CD8-positive, alpha-beta memory T cell (primary cell): ENCODE data around the gene RNGTT. TPM values are rescaled to one million over a fixed set of nuclear protein-coding genes. Genes with fewer than 3 reads are reported as not detected.

ENCODE experiments used
- CTCF ChIA-PET: fragments of 350-600 bp; sonication (Branson Sonifier 250); formaldehyde crosslinking; loops from one replicate; lab custom pipeline; 2021; ENCODE audit warnings: antibody characterized with exemption; lab: Charles Lee
- POLR2A ChIA-PET: fragments of 350-600 bp; sonication (Branson Sonifier 250); formaldehyde crosslinking; loops from one replicate; lab custom pipeline; 2021; ENCODE audit warnings: antibody characterized with exemption; lab: Charles Lee
- DNase-seq, 5 donors: peaks; one replicate each; pipeline versions ENCODE4 v3.0.0 to v3.0.0-alpha.2; 2020 to 2022; ENCODE audit warnings: mixed read lengths in 1 of 5
- H3K27ac ChIP-seq: one replicate; pipeline ENCODE4 v1.7.0; 2013; ENCODE audit warnings: low read depth, mild to moderate bottlenecking, low read length, moderate library complexity
- H3K27me3 ChIP-seq: 2 replicates; pipeline ENCODE4 v1.7.0; 2013; ENCODE audit warnings: low read length, mild to moderate bottlenecking; ENCODE audit not compliant: insufficient read depth, poor library complexity, severe bottlenecking
- H3K36me3 ChIP-seq: 2 replicates; pipeline ENCODE4 v1.7.0; 2013; ENCODE audit warnings: mild to moderate bottlenecking, low read length, moderate library complexity; ENCODE audit not compliant: insufficient read depth
- H3K4me1 ChIP-seq: 2 replicates; pipeline ENCODE4 v1.7.0; 2013; ENCODE audit warnings: mild to moderate bottlenecking, low read length, moderate library complexity; ENCODE audit not compliant: insufficient read depth
- H3K4me3 ChIP-seq: 2 replicates; pipeline ENCODE4 v1.7.0; 2013; ENCODE audit warnings: mild to moderate bottlenecking, low read length
- H3K9me3 ChIP-seq: 2 replicates; pipeline ENCODE4 v1.7.0; 2013; ENCODE audit warnings: mild to moderate bottlenecking, low read length
- H3K27ac Mint-ChIP-seq, 8 donors: one replicate each; pipeline ENCODE4 v1.8.0; 2020 to 2021; ENCODE audit warnings: mixed read lengths in 8 of 8, mild to moderate bottlenecking in 6 of 8, inconsistent platforms in 3 of 8, moderate library complexity in 3 of 8
- H3K27me3 Mint-ChIP-seq, 2 donors: one replicate each; pipeline ENCODE4 v1.8.0; 2020 to 2021; ENCODE audit warnings: mixed read lengths in 2 of 2, mild to moderate bottlenecking in 1 of 2, moderate library complexity in 1 of 2
- H3K36me3 Mint-ChIP-seq, 3 donors: one replicate each; pipeline ENCODE4 v1.8.0; 2020 to 2021; ENCODE audit warnings: mixed read lengths in 3 of 3, inconsistent platforms in 1 of 3, mild to moderate bottlenecking in 1 of 3
- H3K4me1 Mint-ChIP-seq, 3 donors: one replicate each; pipeline ENCODE4 v1.8.0; 2020 to 2021; ENCODE audit warnings: mixed read lengths in 3 of 3, inconsistent platforms in 1 of 3, mild to moderate bottlenecking in 1 of 3
- H3K4me3 Mint-ChIP-seq, 7 donors: one replicate each; pipeline ENCODE4 v1.8.0; 2020 to 2021; ENCODE audit warnings: mixed read lengths in 7 of 7, mild to moderate bottlenecking in 6 of 7, moderate library complexity in 4 of 7, inconsistent platforms in 2 of 7
- H3K9me3 Mint-ChIP-seq, 5 donors: one replicate each; pipeline ENCODE4 v1.8.0; 2020 to 2022; ENCODE audit warnings: mixed read lengths in 5 of 5, mild to moderate bottlenecking in 3 of 5, moderate library complexity in 2 of 5, inconsistent platforms in 1 of 5
- polyA plus RNA-seq: library from polyadenylated mRNA; unstranded; fragments of 300-500 nt; fragmentation: Illumina TruSeq; gene quantifications from one replicate; pipeline ENCODE4 v1.2.3, GENCODE V29; 2021
- total RNA-seq, 2 experiments: library from RNA; stranded (reverse); gene quantifications; one replicate each; pipeline ENCODE4 v1.2.3, GENCODE V29; 2021

The RNGTT gene
- total and polyA plus RNA-seq, 3 experiments from 2014 or later: 16.0 to 22.3 (median 20.7) TPM

GRCh38 chr6:88677356-88677755 is 286.1 kb downstream of the RNGTT start:
- Mint-ChIP-seq H3K4me3 (no peak overlapping the region), H3K27ac (no peak overlapping the region), H3K4me1 (no peaks in the 10 kb centered on the region), H3K27me3 (no peaks in the 10 kb centered on the region), H3K36me3 (peaks cover 23 to 45% (median 41%) of the 10 kb centered on the region in 3 donors), H3K9me3 (peaks cover under 1 to 14% (median 3%) of the 10 kb centered on the region in 5 donors)
- Histone ChIP-seq H3K4me1 (no peaks in the 10 kb centered on the region), H3K9me3 (no peaks in the 10 kb centered on the region), H3K27me3 (no peaks in the 10 kb centered on the region), H3K27ac (no peak overlapping the region), H3K4me3 (no peak overlapping the region), H3K36me3 (no peaks in the 10 kb centered on the region)
- DNase-seq: no peak
- ChIA-PET POLR2A (interaction anchor here (0.6 kb wide), 1 partner anchor 22 kb away, joined by 3 read pairs; no protein-coding TSS in a partner anchor), CTCF (no interaction called here)

- no peaks in the 10 kb centered on the region for H3K27me3 ChIP-seq
- Mint-ChIP-seq H3K36me3 (peaks cover 40 to 78% (median 72%) of the 10 kb centered on the region in 3 donors), H3K9me3 (peaks cover 29 to 50% (median 37%) of the 10 kb centered on the region in 5 donors), H3K27ac (no peak overlapping the region), H3K4me3 (no peak overlapping the region), H3K27me3 (no peaks in the 10 kb centered on the region), H3K4me1 (no peaks in the 10 kb centered on the region)
- peaks cover 14% of the 10 kb centered on the region for H3K9me3 ChIP-seq
- H3K4me3 ChIP-seq: no peak overlapping the region
- H3K27ac ChIP-seq: no peak overlapping the region
- ChIA-PET CTCF (no interaction called here), POLR2A (no interaction called here)
- no peaks in the 10 kb centered on the region for H3K36me3 ChIP-seq
- no peak for DNase-seq
- no peaks in the 10 kb centered on the region for H3K4me1 ChIP-seq
Observed at GRCh38 chr6:88671624-88672023, 291.8 kb downstream of the RNGTT start.

GRCh38 chr6:88670369-88670768 is 293.0 kb downstream of the RNGTT start:
- no peaks in the 10 kb centered on the region for H3K36me3 ChIP-seq
- H3K4me1 Mint-ChIP-seq: no peaks in the 10 kb centered on the region
- H3K4me3 Mint-ChIP-seq: no peak overlapping the region
- H3K27ac Mint-ChIP-seq: no peak overlapping the region
- H3K4me1 ChIP-seq: no peaks in the 10 kb centered on the region
- ChIA-PET POLR2A (no interaction called here), CTCF (no interaction called here)
- no peak for DNase-seq
- H3K27me3 ChIP-seq: no peaks in the 10 kb centered on the region
- H3K36me3 Mint-ChIP-seq: peaks cover 38 to 82% (median 70%) of the 10 kb centered on the region in 3 donors
- peaks cover 14% of the 10 kb centered on the region for H3K9me3 ChIP-seq
- H3K27me3 Mint-ChIP-seq: no peaks in the 10 kb centered on the region
- no peak overlapping the region for H3K4me3 ChIP-seq
- H3K9me3 Mint-ChIP-seq: peaks cover 29 to 50% (median 37%) of the 10 kb centered on the region in 5 donors
- H3K27ac ChIP-seq: no peak overlapping the region

- Histone ChIP-seq H3K36me3 (no peaks in the 10 kb centered on the region), H3K4me1 (no peaks in the 10 kb centered on the region), H3K27ac (no peak overlapping the region), H3K4me3 (no peak overlapping the region), H3K9me3 (peaks cover 14% of the 10 kb centered on the region), H3K27me3 (no peaks in the 10 kb centered on the region)
- ChIA-PET POLR2A (no interaction called here), CTCF (no interaction called here)
- H3K27me3 Mint-ChIP-seq: no peaks in the 10 kb centered on the region
- peaks cover 29 to 50% (median 37%) of the 10 kb centered on the region in 5 donors for H3K9me3 Mint-ChIP-seq
- DNase-seq: no peak
- peaks cover 38 to 86% (median 69%) of the 10 kb centered on the region in 3 donors for H3K36me3 Mint-ChIP-seq
- H3K4me3 Mint-ChIP-seq: no peak overlapping the region
- no peak overlapping the region for H3K27ac Mint-ChIP-seq
- no peaks in the 10 kb centered on the region for H3K4me1 Mint-ChIP-seq
Observed at GRCh38 chr6:88669475-88669874, 293.9 kb downstream of the RNGTT start.

- Mint-ChIP-seq H3K4me1 (peaks cover 0 to 3% (median 3%) of the 10 kb centered on the region in 3 donors), H3K27me3 (no peaks in the 10 kb centered on the region), H3K36me3 (peaks cover 35 to 86% (median 71%) of the 10 kb centered on the region in 3 donors), H3K4me3 (no peak overlapping the region), H3K27ac (no peak overlapping the region), H3K9me3 (peaks cover 31 to 46% (median 42%) of the 10 kb centered on the region in 5 donors)
- H3K36me3 ChIP-seq: no peaks in the 10 kb centered on the region
- H3K9me3 ChIP-seq: peaks cover 14% of the 10 kb centered on the region
- no peaks in the 10 kb centered on the region for H3K27me3 ChIP-seq
- no peak overlapping the region for H3K4me3 ChIP-seq
- H3K27ac ChIP-seq: no peak overlapping the region
- CTCF ChIA-PET: no interaction called here
- no peaks in the 10 kb centered on the region for H3K4me1 ChIP-seq
- POLR2A ChIA-PET: no interaction called here
- no peak for DNase-seq
Observed at GRCh38 chr6:88666901-88667300, 296.5 kb downstream of the RNGTT start.

- Mint-ChIP-seq H3K36me3 (peaks cover 21 to 86% (median 65%) of the 10 kb centered on the region in 3 donors), H3K27me3 (no peaks in the 10 kb centered on the region), H3K27ac (no peak overlapping the region), H3K9me3 (peaks cover 28 to 46% (median 36%) of the 10 kb centered on the region in 5 donors), H3K4me1 (peaks cover 0 to 3% (median 3%) of the 10 kb centered on the region in 3 donors), H3K4me3 (peak overlapping the region in 1 of 7 donors; percentile 23)
- H3K36me3 ChIP-seq: no peaks in the 10 kb centered on the region
- H3K4me1 ChIP-seq: no peaks in the 10 kb centered on the region
- DNase-seq: no peak
- CTCF ChIA-PET: no interaction called here
- H3K4me3 ChIP-seq: no peak overlapping the region
- H3K9me3 ChIP-seq: peaks cover 7% of the 10 kb centered on the region
- POLR2A ChIA-PET: no interaction called here
- no peaks in the 10 kb centered on the region for H3K27me3 ChIP-seq
- no peak overlapping the region for H3K27ac ChIP-seq
Observed at GRCh38 chr6:88665131-88665530, 298.3 kb downstream of the RNGTT start.

- no peak overlapping the region for H3K27ac ChIP-seq
- no peaks in the 10 kb centered on the region for H3K4me1 ChIP-seq
- H3K4me3 ChIP-seq: no peak overlapping the region
- no peaks in the 10 kb centered on the region for H3K27me3 ChIP-seq
- H3K4me3 Mint-ChIP-seq: peak overlapping the region in 1 of 7 donors; percentile 78
- H3K9me3 ChIP-seq: no peaks in the 10 kb centered on the region
- DNase-seq: no peak
- H3K9me3 Mint-ChIP-seq: peaks cover 30 to 46% (median 39%) of the 10 kb centered on the region in 5 donors
- peak overlapping the region in 1 of 8 donors; percentile 55 for H3K27ac Mint-ChIP-seq
- H3K36me3 ChIP-seq: no peaks in the 10 kb centered on the region
- H3K27me3 Mint-ChIP-seq: no peaks in the 10 kb centered on the region
- POLR2A ChIA-PET: no interaction called here
- H3K4me1 Mint-ChIP-seq: peaks cover 0 to 3% (median 3%) of the 10 kb centered on the region in 3 donors
- H3K36me3 Mint-ChIP-seq: peaks cover 23 to 89% (median 66%) of the 10 kb centered on the region in 3 donors
- CTCF ChIA-PET: no interaction called here
Observed at GRCh38 chr6:88663801-88664200, 299.6 kb downstream of the RNGTT start.

GRCh38 chr6:88662653-88663174 is 300.7 kb downstream of the RNGTT start:
- no peak overlapping the region for H3K27ac ChIP-seq
- no peak overlapping the region for H3K27ac Mint-ChIP-seq
- peaks cover 0 to 3% (median 3%) of the 10 kb centered on the region in 3 donors for H3K4me1 Mint-ChIP-seq

More at GRCh38 chr6:88662653-88663174, 300.7 kb downstream of the RNGTT start:
- Mint-ChIP-seq H3K36me3 (peaks cover 27 to 88% (median 67%) of the 10 kb centered on the region in 3 donors), H3K27me3 (no peaks in the 10 kb centered on the region), H3K4me3 (no peak overlapping the region), H3K9me3 (peaks cover 30 to 50% (median 46%) of the 10 kb centered on the region in 5 donors)
- ChIA-PET CTCF (no interaction called here), POLR2A (no interaction called here)
- Histone ChIP-seq H3K36me3 (no peaks in the 10 kb centered on the region), H3K4me3 (no peak overlapping the region), H3K27me3 (no peaks in the 10 kb centered on the region), H3K4me1 (no peaks in the 10 kb centered on the region), H3K9me3 (no peaks in the 10 kb centered on the region)
- no peak for DNase-seq
